ENCODE measurements around the gene TLNRD1.

DNA sequence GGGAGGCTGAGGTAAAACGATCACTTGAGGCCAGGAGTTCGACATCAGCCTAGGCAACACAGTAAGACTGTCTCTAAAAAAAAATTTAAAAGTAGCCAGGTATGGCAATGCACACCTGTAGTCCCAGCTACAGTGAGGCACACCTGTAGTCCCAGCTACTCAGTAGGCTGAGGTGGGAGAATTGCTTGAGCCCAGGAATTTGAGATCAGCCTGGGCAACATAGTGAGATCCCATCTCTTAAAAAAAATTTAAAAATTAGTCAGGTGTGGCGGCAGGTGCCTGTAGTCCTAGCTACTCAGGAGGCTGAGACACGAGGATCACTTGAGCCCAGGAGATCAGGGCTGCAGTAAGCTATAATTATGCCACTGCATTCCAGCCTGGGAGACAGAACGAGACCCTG is 17.9 kb upstream of the TLNRD1 start:
- TF ChIP-seq, protein P1, sequence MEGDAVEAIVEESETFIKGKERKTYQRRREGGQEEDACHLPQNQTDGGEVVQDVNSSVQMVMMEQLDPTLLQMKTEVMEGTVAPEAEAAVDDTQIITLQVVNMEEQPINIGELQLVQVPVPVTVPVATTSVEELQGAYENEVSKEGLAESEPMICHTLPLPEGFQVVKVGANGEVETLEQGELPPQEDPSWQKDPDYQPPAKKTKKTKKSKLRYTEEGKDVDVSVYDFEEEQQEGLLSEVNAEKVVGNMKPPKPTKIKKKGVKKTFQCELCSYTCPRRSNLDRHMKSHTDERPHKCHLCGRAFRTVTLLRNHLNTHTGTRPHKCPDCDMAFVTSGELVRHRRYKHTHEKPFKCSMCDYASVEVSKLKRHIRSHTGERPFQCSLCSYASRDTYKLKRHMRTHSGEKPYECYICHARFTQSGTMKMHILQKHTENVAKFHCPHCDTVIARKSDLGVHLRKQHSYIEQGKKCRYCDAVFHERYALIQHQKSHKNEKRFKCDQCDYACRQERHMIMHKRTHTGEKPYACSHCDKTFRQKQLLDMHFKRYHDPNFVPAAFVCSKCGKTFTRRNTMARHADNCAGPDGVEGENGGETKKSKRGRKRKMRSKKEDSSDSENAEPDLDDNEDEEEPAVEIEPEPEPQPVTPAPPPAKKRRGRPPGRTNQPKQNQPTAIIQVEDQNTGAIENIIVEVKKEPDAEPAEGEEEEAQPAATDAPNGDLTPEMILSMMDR (IDR thresholded peaks at IDR 0.05), result no peak
- no peak for TF ChIP-seq POLR2A (IDR thresholded peaks at IDR 0.05)
